GM19043 (cell line): ENCODE results near the gene PPDPF.
"Not testable (repeated sequence)": the region's sequence is repeated elsewhere in the genome, so short reads cannot be mapped to it uniquely, and the experiment has no call there.

Source experiments
- ATAC-seq: cut with Tn5 transposase; IDR thresholded peaks from one replicate; pipeline ENCODE4 v1.9.1; 2021; ENCODE audit warnings: low read depth; ENCODE audit not compliant: unreplicated experiment

The PPDPF gene

GRCh38 chr20:63547725-63548480, 27.3 kb downstream of the PPDPF start, which contains the start of gene SRMS:
Gene SRMS (minus strand): TSS chr20:63547749. CDS start chr20:63547463, 286 bp downstream.
- ATAC-seq = no peak

- no peak for ATAC-seq
Observed at GRCh38 chr20:63548542-63548941, 28.0 kb downstream of the PPDPF start.

DNA sequence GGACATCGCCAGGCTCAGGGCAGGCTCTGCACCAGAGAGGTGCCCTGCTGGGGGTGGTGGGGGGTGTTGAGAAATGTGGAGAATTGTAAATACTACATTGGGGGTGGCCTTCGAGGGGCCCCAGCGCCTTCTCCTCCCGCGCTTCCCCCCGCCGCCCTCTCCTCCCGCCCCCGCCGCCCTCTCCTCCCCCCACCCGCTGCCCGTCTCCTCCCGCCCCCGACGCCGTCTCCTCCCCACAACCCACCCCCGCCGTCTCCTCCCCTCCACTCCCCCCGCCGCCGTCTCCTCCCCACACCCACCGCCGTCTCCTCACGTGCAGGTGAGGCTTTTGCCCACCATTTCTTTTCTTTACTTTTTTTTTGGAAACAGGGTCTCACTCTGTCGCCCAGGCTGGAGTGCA, 28.5 kb downstream of the PPDPF start:
- no peak for ATAC-seq

DNA sequence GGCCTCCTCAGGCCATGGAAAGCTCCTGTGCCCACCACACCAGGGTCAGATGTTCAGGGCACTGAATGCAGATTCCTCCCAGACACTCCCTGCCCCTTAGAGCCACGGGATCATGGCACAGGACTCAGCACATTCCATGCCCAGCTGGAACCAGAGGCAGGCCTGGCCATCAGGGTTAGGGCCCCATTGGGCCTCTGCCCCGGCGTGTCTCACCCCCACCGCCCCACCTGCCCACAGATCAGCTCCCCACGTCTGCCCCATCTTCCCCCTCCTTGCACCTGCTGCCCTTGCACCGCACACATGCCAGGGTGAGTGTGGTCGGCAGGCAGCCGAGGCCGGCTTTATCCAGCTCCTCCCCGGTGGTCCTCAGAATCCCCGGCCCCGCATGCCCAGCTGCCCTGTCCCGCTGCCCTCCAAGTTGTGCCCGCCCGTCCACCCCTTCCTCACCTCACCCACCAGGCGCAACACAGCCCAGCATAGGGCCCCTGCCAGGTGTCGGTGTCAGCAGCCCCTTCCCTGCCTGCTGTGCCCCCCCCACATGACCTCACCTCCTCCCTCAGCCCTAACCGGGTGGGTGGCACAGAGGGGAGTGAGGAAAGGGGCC, 29.2 kb downstream of the PPDPF start:
- no peak for ATAC-seq

DNA sequence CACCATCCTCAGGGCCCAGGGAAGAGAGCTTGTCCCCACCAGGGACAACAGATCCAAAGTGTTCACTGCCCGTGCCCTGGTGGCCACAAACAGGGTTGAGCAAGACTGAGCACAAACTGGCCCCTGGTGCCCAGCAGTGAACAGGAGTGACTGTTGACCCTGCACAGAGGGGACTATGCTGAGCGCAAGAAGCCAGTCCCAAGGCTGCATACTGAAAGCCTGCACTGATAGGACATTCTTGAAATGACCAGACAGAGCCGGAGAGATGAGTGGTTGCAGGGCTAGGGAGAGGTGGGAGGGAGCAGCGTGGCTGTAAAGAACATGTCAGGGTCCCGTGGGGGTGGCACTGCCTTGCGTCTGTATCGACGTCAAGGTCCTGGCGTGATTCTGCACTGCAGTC, 30.5 kb downstream of the PPDPF start:
- ATAC-seq = no peak

DNA sequence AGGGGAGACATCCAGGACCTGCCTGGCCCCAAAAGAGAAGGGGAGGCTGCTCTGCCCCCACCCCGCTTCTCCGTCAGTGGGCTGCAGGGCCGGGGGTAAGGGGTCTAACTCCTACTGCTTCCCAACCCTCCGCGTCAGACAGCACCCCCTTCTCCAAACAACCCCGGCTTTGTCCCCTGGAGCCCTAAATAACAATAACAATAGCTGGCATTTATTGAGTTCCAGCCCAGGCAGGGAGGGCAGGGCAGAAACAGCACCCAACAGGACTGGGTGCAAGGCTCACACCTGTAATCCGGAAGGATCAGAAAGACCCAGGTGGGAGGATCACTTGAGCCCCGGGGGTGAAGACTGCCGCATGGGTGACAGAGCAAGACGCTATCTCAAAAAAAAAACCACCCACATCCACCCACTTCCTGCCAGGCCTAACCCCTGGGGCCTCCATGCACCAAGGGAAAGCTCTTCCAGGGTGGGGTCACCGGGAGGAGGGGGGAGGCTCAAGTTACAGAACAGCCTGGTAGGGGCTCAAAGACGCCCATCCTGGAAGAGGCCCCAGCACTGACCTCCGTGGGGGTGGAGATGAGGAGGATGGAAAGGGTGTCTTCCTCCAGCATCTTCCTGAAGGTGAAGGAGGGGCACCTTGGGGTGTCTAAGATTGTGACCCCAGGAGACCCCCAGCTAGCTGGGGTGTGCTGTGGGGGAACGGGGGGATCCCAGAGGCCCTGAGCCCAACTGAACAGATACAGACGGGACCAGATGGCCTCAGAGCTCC, 32.1 kb downstream of the PPDPF start:
- peak; percentile 40 for ATAC-seq

DNA sequence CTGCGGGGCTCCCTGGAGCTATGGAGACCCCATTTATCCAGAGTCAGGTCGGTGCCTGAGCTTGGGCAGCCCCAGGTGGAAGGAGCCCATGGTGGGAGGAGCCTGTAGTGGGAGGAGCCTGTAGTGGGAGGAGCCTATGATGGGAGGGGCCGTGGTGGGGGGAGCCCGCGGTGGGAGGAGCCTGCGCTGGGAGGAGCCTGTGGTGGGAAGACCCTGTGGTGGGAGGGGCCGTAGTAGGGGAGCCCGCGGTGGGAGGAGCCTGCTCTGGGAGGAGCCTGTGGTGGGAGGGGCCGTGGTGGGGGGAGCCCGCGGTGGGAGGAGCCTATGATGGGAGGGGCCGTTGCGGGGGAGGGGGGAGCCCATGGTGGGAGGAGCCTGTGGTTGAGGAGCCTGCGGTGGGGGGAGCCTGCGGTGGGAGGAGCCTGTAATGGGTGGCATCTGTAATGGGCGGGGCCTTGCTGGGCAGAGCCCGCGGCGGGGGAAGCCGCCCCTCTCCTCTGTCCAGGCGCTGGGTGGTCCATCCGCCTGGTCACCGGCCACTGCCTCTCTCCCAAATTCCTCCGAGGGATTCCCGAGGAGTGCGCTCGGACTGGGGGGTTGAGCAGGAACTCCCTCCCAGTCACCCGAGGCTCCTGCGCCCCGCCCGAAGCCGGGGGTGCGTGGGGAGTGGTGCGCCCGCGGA, 32.8 kb downstream of the PPDPF start:
- peak; percentile 37 for ATAC-seq

DNA sequence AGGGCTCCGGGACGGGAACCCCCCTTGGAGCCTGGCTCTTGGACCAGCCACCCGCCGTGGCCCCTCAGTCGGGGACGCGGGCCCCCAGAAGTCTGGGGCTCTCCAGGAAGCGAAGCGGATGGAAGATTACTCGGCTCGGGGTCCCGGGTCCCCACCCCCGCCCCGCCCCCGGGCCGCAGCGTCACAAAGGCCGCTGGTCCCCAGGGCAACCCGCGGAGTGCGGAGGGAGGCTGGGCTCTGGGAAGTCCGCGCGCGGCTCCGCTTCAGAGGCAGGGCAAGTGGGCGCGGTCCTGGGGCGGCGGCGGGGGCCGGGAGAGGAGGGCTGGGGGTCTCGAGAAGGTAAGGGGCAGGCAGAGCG, 33.3 kb downstream of the PPDPF start, which contains the start of gene FNDC11:
TSS of gene FNDC11 (plus strand) at position 227 of the 358 bp plus-strand sequence. CDS start 1,505 bp downstream, outside the sequence.
- ATAC-seq = peak; percentile 21

DNA sequence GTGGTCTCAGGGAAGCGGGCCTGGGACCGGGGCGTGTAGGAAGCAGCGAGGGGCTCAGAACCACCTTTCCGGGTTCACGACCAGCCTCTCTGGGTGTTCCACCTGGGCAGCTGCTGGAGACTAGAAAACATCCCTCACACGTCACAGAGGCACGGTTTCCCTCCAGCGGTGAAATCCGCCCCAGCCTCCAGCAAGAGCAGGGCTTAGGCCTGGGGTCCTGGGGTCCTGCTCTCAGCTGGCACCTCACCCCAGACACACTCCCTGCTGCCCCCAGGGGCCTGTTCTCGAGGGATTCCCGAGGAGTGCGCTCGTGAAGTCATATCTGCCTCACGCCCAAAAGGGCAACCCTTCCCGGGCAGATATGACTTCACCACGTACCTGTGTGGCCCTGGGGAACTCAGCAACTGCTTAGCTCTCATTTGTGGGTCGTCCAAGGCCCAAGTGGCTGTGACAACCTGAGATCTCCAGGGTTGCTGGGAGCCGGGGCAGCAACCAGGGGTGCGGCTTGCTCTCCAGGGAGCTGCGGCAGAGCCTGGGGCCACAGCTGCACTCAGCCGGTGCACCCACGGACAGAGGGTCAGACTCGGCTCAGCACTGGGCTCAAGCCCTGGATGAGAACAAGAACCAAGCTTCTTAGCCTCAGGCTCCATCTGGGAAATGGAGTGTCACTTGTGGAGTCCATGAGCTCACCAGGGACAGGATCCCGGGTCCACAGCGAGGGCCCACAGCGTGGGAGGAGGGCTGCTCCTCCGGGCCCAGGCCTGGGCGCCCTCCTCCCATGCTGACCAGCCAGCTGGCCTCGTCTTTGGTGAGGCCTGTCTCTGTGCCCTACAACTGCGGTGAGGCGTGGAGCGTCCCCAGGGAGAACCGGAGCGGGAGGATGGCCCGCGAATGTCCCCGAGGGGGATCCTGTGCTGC, 34.1 kb downstream of the PPDPF start:
- ATAC-seq = no peak

GRCh38 chr20:63555661-63556381, 35.3 kb downstream of the PPDPF start:
- no peak for ATAC-seq

- no peak for ATAC-seq
Observed at GRCh38 chr20:63556873-63557478, 36.4 kb downstream of the PPDPF start.

- ATAC-seq = no peak
Observed at GRCh38 chr20:63557481-63557891, 36.9 kb downstream of the PPDPF start.

DNA sequence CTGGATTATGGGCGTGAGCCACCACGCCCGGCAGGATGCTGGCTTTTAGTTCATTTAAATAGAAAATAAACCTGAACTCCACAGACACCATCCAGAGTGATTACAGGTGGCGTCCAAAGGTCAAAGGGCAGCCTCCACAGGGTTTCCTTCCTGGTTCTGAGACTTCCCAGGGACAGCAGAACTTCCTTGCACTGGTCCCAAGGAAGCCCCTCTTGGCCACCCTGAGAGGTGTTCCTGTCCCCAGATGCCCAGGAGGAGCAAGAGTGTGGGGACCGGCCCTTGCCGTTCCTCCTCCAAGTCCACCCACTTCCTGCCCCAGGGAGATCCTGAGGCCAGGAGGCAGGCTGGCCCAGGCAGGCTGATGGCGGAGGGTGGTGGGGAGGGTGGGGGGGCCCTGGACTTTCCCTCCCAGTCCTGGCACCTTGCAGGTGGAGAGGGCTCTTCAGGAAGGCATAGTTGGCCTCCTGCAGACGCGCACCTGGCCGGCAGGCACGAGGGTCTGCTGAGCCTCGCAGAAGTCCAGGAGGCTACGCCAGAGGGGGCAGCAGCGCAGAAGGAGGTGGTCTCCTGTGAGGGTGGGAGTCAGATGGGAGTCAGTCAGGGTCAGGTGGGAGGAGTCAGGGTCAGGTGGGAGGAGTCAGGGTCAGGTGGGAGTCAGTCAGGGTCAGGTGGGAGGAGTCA, 38.4 kb downstream of the PPDPF start:
- ATAC-seq = no peak

- ATAC-seq = not testable (repeated sequence)
Observed at GRCh38 chr20:63559485-63560332, 39.1 kb downstream of the PPDPF start.

GRCh38 chr20:63560333-63560805, 39.8 kb downstream of the PPDPF start:
- ATAC-seq = no peak

GRCh38 chr20:63560856-63561609, 40.5 kb downstream of the PPDPF start:
- no peak for ATAC-seq
